A549 (cell line): ENCODE measurements around the gene APOH. TPM values are rescaled to one million over a fixed set of nuclear protein-coding genes. Genes with fewer than 3 reads are reported as not detected.

Experiments
- ATAC-seq, 2 experiments: fragments of 200-7000 bp in 1 of 2; fragments of >200 bp in 1 of 2; cut with Nextera tagmentation in 1 of 2; cut with Tn5 transposase in 1 of 2; 3 replicates each; pipeline versions ENCODE4 v1.8.0 to v1.9.1; 2018 to 2020; ENCODE audit warnings: mild to moderate bottlenecking in 1 of 2, moderate library complexity in 1 of 2
- CTCF ChIA-PET: fragments of 300-600 bp; sonication (Branson Sonifier 250); formaldehyde crosslinking; extraction: SDS; loops from one replicate; lab custom pipeline; 2021; ENCODE audit warnings: antibody characterized with exemption, inconsistent platforms; lab: Yijun Ruan, JAX
- POLR2A ChIA-PET: fragments of 350-600 bp; formaldehyde crosslinking; extraction: SDS; loops from one replicate; lab custom pipeline; 2021; ENCODE audit warnings: antibody characterized with exemption, inconsistent platforms; lab: Yijun Ruan, JAX
- DNase-seq, 2 experiments: peaks; one replicate each; pipeline versions ENCODE4 v3.0.0 to v3.0.0-alpha.2; 2011 to 2016; ENCODE audit warnings: low read depth in 1 of 2, low spot score in 1 of 2
- FAIRE-seq: peaks from 2 replicates; lab custom pipeline; 2011; peaks lifted over from hg19 to GRCh38; lab: Jason Lieb, UNC
- H3K27ac ChIP-seq, 2 experiments: fragments of >200 bp; sonication (Bioruptor Twin); formaldehyde crosslinking; 3 replicates each; pipeline ENCODE4 v1.5.1; 2016 to 2017
- H3K4me1 ChIP-seq: fragments of >200 bp; sonication (Bioruptor Twin); formaldehyde crosslinking; 3 replicates; pipeline ENCODE4 v1.6.1; 2016
- H3K4me2 ChIP-seq: fragments of >200 bp; sonication (Bioruptor Twin); formaldehyde crosslinking; 3 replicates; pipeline ENCODE4 v1.6.1; 2016
- H3K4me3 ChIP-seq: fragments of >200 bp; sonication (Bioruptor Twin); formaldehyde crosslinking; 3 replicates; pipeline ENCODE4 v1.5.1; 2016
- H3K9me3 ChIP-seq: fragments of >200 bp; sonication (Bioruptor Twin); formaldehyde crosslinking; 3 replicates; pipeline ENCODE4 v1.6.1; 2016
- CBX8 ChIP-seq: fragments of 200-600 bp; sonication (generic); IDR thresholded peaks from 2 replicates; pipeline ENCODE4 v1.6.1; 2016
- CEBPB ChIP-seq, 2 experiments: fragments of >200 bp in 1 of 2; sonication (Bioruptor Twin) in 1 of 2; formaldehyde crosslinking in 1 of 2; IDR thresholded peaks; 2 replicates each; pipeline ENCODE4 v1.6.1; 2012 to 2016
- EHMT2 ChIP-seq: fragments of 200-600 bp; sonication (generic); IDR thresholded peaks from 2 replicates; pipeline ENCODE4 v1.6.1; 2016; ENCODE audit warnings: antibody characterized with exemption, low read depth, mild to moderate bottlenecking, moderate library complexity
- FOXS1 ChIP-seq: fragments of 250-450 bp; sonication (Bioruptor Pico); IDR thresholded peaks from 2 replicates; pipeline ENCODE4 v1.5.0; 2020; ENCODE audit warnings: mild to moderate bottlenecking, moderate library complexity
- HOXB13 ChIP-seq: fragments of 250-450 bp; sonication (Bioruptor Pico); IDR thresholded peaks from 2 replicates; pipeline ENCODE4 v1.5.0; 2020; ENCODE audit warnings: low read depth, mild to moderate bottlenecking, moderate library complexity
- HOXB5 ChIP-seq: fragments of 250-450 bp; sonication (Bioruptor Pico); IDR thresholded peaks from 2 replicates; pipeline ENCODE4 v1.5.0; 2020; ENCODE audit warnings: mild to moderate bottlenecking, moderate library complexity
- MAZ ChIP-seq: fragments of 150-350 bp; IDR thresholded peaks from 2 replicates; pipeline ENCODE4 v1.6.1; 2014; ENCODE audit warnings: antibody characterized with exemption, low read depth, low read length, borderline replicate concordance
- PHF8 ChIP-seq: fragments of 200-600 bp; sonication (generic); IDR thresholded peaks from 2 replicates; pipeline ENCODE4 v1.6.1; 2016; ENCODE audit warnings: low read depth, mild to moderate bottlenecking, antibody characterized with exemption, moderate library complexity, borderline replicate concordance
- POLR2A ChIP-seq: IDR thresholded peaks from 2 replicates; pipeline ENCODE4 v1.6.1; 2012; ENCODE audit warnings: mild to moderate bottlenecking, low read length
- RAD21 ChIP-seq, 2 experiments: fragments of >200 bp in 1 of 2; sonication (Bioruptor Twin) in 1 of 2; formaldehyde crosslinking in 1 of 2; IDR thresholded peaks in 1 of 2; conservative IDR thresholded peaks in 1 of 2; 2 replicates in 1 of 2; 3 replicates in 1 of 2; pipeline ENCODE4 v1.6.1; 2012 to 2018; ENCODE audit warnings: inconsistent platforms in 1 of 2
- RNF2 ChIP-seq: fragments of 200-600 bp; sonication (generic); IDR thresholded peaks from 2 replicates; pipeline ENCODE4 v1.6.1; 2016; ENCODE audit warnings: low read depth, mild to moderate bottlenecking, antibody characterized with exemption, moderate library complexity, borderline replicate concordance
- ZC3H11A ChIP-seq: fragments of 450-650 bp; IDR thresholded peaks from 2 replicates; pipeline ENCODE4 v1.6.1; 2014; ENCODE audit warnings: antibody characterized with exemption, mild to moderate bottlenecking
- WGBS: methylation state at CpG from one replicate; pipeline ENCODE4 v1.1.6; 2017; ENCODE audit errors: missing lambda C conversion rate; 5-methylcytosine and 5-hydroxymethylcytosine counted together
- polyA plus RNA-seq, 4 experiments: library from polyadenylated mRNA; depleted of rRNA in 3 of 4; stranded (reverse); fragments of >200 nt; fragmentation: RNase III in 1 of 4; extraction: RNeasy Plus Mini Kit Qiagen cat#74134 plus additional on column Dnase treatment in 1 of 4; gene quantifications; 2 replicates in 3 of 4; 3 replicates in 1 of 4; pipeline ENCODE4 v1.2.3, GENCODE V29; 2011 to 2017
- TF ChIP-seq, protein P1 (sequence below): fragments of 200-600 bp; sonication (generic); IDR thresholded peaks from 2 replicates; pipeline ENCODE4 v1.6.1; 2016; ENCODE audit warnings: antibody characterized with exemption, mild to moderate bottlenecking, moderate library complexity
- TF ChIP-seq, protein P2 (sequence below): IDR thresholded peaks from 2 replicates; pipeline ENCODE4 v1.6.1; 2012; ENCODE audit warnings: low read depth, borderline replicate concordance
- TF ChIP-seq, protein P3 (sequence below): IDR thresholded peaks from 2 replicates; pipeline ENCODE4 v1.6.1; 2012

APOH gene
- polyA plus RNA-seq, 2 of the 4 experiments (the other 2 are of a cell fraction): 6.9 to 26.1 TPM

DNA sequence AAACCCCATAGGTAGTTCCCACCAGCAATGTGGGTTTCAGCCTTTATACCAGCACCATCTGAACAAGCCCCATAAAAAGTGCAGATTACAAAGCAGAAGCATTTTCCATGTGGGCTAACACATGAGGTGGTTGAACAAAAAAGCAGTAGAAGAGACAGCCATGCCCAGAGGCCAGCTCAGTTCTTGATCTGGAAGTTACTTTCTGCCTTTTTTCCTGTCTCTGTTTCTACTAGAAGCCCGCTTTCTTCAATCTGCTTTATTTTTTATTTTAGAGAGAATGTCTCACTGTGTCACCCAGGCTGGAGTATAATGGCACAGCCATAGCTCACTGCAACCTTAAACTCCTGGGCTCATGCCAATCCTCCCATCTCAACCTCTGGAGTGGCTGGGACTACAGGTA, 31.5 kb upstream of the APOH start:
- no peaks in the 10 kb centered on the region for H3K9me3 ChIP-seq
- peak overlapping the region in 1 of 2 experiments; percentile 40; a peak in 2 of 6 replicates for H3K27ac ChIP-seq
- no peak for DNase-seq
- no peak overlapping the region for H3K4me3 ChIP-seq
- CTCF ChIA-PET: interaction anchor here (0.7 to 1.4 kb wide), 4 partner anchors 13 to 308 kb away, joined by 3 to 4 read pairs (median 3); no protein-coding TSS in a partner anchor
- H3K4me2 ChIP-seq: no peak overlapping the region
- POLR2A ChIA-PET: no interaction called here
- no peak for TF ChIP-seq HOXB13 (CRISPR knock-in tag)
- H3K4me1 ChIP-seq: peaks cover 7% of the 10 kb centered on the region; the same call in 2 of the 3 replicates
- 19% methylated on average over 1 of the region's 1 CpG for WGBS
- FAIRE-seq: no peak
- 0 out of 6 replicates have a peak, but pooled peaks of 1 of the 2 experiments have one; percentile 23 for ATAC-seq

DNA sequence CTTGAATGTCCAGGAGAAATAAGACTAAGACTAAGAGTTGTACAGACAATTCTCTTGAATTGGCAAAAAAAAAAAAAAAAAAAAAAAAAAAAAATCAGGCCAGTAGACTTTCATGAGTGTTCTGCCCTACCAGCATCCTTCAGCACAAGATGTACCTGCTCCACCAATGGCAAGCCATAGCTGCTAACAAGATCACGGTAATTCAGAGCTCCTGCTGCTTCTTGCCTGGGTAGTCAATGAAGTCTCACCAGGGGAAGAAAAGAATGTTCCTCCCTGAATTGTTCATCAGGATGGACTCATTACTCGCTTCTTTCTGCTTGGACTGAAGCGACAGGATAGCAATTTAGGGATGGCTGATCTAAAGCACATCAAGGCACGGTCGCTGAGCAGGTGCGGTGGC, 31.1 kb upstream of the APOH start:
- peaks cover 11% of the 10 kb centered on the region; the same call in 2 of the 3 replicates for H3K4me1 ChIP-seq
- no peak overlapping the region for H3K4me2 ChIP-seq
- 95% methylated on average over 6 of the region's 6 CpGs for WGBS
- no peak for DNase-seq
- no peak for FAIRE-seq
- ATAC-seq: peak in 1 of 2 experiments; percentile 34; a peak in 1 of 6 replicates
- TF ChIP-seq, protein P1, sequence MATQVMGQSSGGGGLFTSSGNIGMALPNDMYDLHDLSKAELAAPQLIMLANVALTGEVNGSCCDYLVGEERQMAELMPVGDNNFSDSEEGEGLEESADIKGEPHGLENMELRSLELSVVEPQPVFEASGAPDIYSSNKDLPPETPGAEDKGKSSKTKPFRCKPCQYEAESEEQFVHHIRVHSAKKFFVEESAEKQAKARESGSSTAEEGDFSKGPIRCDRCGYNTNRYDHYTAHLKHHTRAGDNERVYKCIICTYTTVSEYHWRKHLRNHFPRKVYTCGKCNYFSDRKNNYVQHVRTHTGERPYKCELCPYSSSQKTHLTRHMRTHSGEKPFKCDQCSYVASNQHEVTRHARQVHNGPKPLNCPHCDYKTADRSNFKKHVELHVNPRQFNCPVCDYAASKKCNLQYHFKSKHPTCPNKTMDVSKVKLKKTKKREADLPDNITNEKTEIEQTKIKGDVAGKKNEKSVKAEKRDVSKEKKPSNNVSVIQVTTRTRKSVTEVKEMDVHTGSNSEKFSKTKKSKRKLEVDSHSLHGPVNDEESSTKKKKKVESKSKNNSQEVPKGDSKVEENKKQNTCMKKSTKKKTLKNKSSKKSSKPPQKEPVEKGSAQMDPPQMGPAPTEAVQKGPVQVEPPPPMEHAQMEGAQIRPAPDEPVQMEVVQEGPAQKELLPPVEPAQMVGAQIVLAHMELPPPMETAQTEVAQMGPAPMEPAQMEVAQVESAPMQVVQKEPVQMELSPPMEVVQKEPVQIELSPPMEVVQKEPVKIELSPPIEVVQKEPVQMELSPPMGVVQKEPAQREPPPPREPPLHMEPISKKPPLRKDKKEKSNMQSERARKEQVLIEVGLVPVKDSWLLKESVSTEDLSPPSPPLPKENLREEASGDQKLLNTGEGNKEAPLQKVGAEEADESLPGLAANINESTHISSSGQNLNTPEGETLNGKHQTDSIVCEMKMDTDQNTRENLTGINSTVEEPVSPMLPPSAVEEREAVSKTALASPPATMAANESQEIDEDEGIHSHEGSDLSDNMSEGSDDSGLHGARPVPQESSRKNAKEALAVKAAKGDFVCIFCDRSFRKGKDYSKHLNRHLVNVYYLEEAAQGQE: no peak
- TF ChIP-seq FOXS1 (no peak), HOXB5 (CRISPR knock-in tag) (no peak)
- TF ChIP-seq, protein P2, sequence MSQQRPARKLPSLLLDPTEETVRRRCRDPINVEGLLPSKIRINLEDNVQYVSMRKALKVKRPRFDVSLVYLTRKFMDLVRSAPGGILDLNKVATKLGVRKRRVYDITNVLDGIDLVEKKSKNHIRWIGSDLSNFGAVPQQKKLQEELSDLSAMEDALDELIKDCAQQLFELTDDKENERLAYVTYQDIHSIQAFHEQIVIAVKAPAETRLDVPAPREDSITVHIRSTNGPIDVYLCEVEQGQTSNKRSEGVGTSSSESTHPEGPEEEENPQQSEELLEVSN: no peak
- POLR2A ChIA-PET: no interaction called here
- CTCF ChIA-PET: interaction anchor here (0.7 to 1.4 kb wide), 7 partner anchors 13 to 414 kb away, joined by 3 to 4 read pairs (median 3); no protein-coding TSS in a partner anchor
- H3K9me3 ChIP-seq: no peaks in the 10 kb centered on the region
- no peak overlapping the region for H3K4me3 ChIP-seq
- H3K27ac ChIP-seq: peak overlapping the region in 1 of 2 experiments; percentile 40; a peak in 1 of 6 replicates

DNA sequence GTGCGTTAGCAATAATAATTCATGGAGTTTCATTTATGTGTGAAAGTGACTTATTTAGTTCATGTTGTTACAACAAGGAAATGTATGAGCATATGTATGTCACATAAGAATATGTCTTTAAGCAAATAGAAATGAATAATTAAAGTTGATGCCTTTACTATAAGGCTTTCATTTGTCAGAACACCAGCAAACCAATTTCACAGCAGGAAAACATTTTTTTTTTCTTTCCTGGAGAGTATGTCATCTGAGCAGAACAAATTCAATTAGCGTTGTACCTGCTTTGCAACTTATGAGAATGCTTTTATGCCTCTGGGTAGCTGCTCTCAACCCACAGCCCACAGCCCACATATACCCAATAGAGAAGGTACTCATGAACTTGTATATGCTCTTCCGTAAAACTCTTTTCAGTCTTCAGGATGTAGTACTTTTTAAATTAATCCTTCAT, 26.3 kb upstream of the APOH start:
- ATAC-seq (peak in 1 of 2 experiments; percentile 37; a peak in 1 of 6 replicates), DNase-seq (no peak), FAIRE-seq (peak; percentile 51)
- TF ChIP-seq EHMT2 (no peak), RAD21 (conservative IDR thresholded peaks at IDR 0.05 in 1 of 2, IDR thresholded peaks at IDR 0.05 in 1 of 2) (no peak), RNF2 (no peak), PHF8 (no peak), MAZ (no peak), CEBPB (IDR thresholded peaks at IDR 0.05) (no peak), POLR2A (no peak), CBX8 (no peak), ZC3H11A (no peak)
- TF ChIP-seq, protein P2: no peak
- TF ChIP-seq, protein P3, sequence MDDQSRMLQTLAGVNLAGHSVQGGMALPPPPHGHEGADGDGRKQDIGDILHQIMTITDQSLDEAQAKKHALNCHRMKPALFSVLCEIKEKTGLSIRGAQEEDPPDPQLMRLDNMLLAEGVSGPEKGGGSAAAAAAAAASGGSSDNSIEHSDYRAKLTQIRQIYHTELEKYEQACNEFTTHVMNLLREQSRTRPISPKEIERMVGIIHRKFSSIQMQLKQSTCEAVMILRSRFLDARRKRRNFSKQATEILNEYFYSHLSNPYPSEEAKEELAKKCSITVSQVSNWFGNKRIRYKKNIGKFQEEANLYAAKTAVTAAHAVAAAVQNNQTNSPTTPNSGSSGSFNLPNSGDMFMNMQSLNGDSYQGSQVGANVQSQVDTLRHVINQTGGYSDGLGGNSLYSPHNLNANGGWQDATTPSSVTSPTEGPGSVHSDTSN: no peak
- ChIA-PET CTCF (interaction anchor here (0.6 to 4.0 kb wide), 42 partner anchors 10 to 645 kb away, joined by 3 to 36 read pairs (median 5); no protein-coding TSS in a partner anchor), POLR2A (no interaction called here)
- Histone ChIP-seq H3K27ac (peak overlapping the region; percentile 41 to 56; a peak in 5 of 6 replicates), H3K4me1 (peaks cover 8% of the 10 kb centered on the region; the same call in 2 of the 3 replicates), H3K9me3 (no peaks in the 10 kb centered on the region), H3K4me2 (peak overlapping the region; percentile 25; the same call in 1 of the 3 replicates), H3K4me3 (no peak overlapping the region)
- WGBS: 75% methylated on average over 3 of the region's 3 CpGs
